ENCODE measurements around the gene ABCG1.

ABCG1 gene

GRCh38 chr21:42250422-42251403 is 31.8 kb downstream of the ABCG1 start:
- peaks cover 13% of the 10 kb centered on the region for H3K4me1 ChIP-seq (ENCODE audit: insufficient read depth, low read length)
- H3K9ac ChIP-seq (ENCODE audit: low read length) = no peak overlapping the region

GRCh38 chr21:42251654-42252324 is 32.8 kb downstream of the ABCG1 start:
- no peaks in the 10 kb centered on the region for H3K9me3 ChIP-seq (ENCODE audit: low read length)
- no peak overlapping the region for H3K27ac ChIP-seq (ENCODE audit: low read depth, low read length)
- H3K27me3 ChIP-seq (ENCODE audit: control insufficient read depth in 1 of 2, insufficient read depth in 2 of 2, low read length in 2 of 2) = no peaks in the 10 kb centered on the region
- H3K9ac ChIP-seq (ENCODE audit: low read length) = no peak overlapping the region
- H3K4me3 ChIP-seq (ENCODE audit: low read depth in 1 of 2, low read length in 2 of 2) = no peak overlapping the region
- H3K36me3 ChIP-seq (ENCODE audit: insufficient read depth, low read length) = no peaks in the 10 kb centered on the region
- H3K4me1 ChIP-seq (ENCODE audit: insufficient read depth, low read length) = peaks cover 10% of the 10 kb centered on the region

More at GRCh38 chr21:42250422-42251403, 31.8 kb downstream of the ABCG1 start:
- H3K27me3 ChIP-seq (ENCODE audit: control insufficient read depth in 1 of 2, insufficient read depth in 2 of 2, low read length in 2 of 2) = no peaks in the 10 kb centered on the region
- no peak overlapping the region for H3K27ac ChIP-seq (ENCODE audit: low read depth, low read length)
- H3K4me3 ChIP-seq (ENCODE audit: low read depth in 1 of 2, low read length in 2 of 2) = no peak overlapping the region
- no peaks in the 10 kb centered on the region for H3K9me3 ChIP-seq (ENCODE audit: low read length)
- no peaks in the 10 kb centered on the region for H3K36me3 ChIP-seq (ENCODE audit: insufficient read depth, low read length)

GRCh38 chr21:42252325-42252654 is 33.4 kb downstream of the ABCG1 start:
- no peaks in the 10 kb centered on the region for H3K9me3 ChIP-seq (ENCODE audit: low read length)
- H3K36me3 ChIP-seq (ENCODE audit: insufficient read depth, low read length) = no peaks in the 10 kb centered on the region
- peaks cover 12% of the 10 kb centered on the region for H3K4me1 ChIP-seq (ENCODE audit: insufficient read depth, low read length)
- H3K4me3 ChIP-seq (ENCODE audit: low read depth in 1 of 2, low read length in 2 of 2) = no peak overlapping the region
- no peak overlapping the region for H3K27ac ChIP-seq (ENCODE audit: low read depth, low read length)
- no peaks in the 10 kb centered on the region for H3K27me3 ChIP-seq (ENCODE audit: control insufficient read depth in 1 of 2, insufficient read depth in 2 of 2, low read length in 2 of 2)
- no peak overlapping the region for H3K9ac ChIP-seq (ENCODE audit: low read length)

GRCh38 chr21:42252778-42253340 is 33.9 kb downstream of the ABCG1 start:
- Histone ChIP-seq H3K9ac (ENCODE audit: low read length) (no peak overlapping the region), H3K36me3 (ENCODE audit: insufficient read depth, low read length) (no peaks in the 10 kb centered on the region), H3K27me3 (ENCODE audit: control insufficient read depth in 1 of 2, insufficient read depth in 2 of 2, low read length in 2 of 2) (no peaks in the 10 kb centered on the region), H3K4me3 (ENCODE audit: low read depth in 1 of 2, low read length in 2 of 2) (no peak overlapping the region), H3K4me1 (ENCODE audit: insufficient read depth, low read length) (peaks cover 18% of the 10 kb centered on the region), H3K9me3 (ENCODE audit: low read length) (no peaks in the 10 kb centered on the region), H3K27ac (ENCODE audit: low read depth, low read length) (no peak overlapping the region)

GRCh38 chr21:42253466-42253865 is 34.5 kb downstream of the ABCG1 start:
- Histone ChIP-seq H3K36me3 (ENCODE audit: insufficient read depth, low read length) (no peaks in the 10 kb centered on the region), H3K4me3 (ENCODE audit: low read depth in 1 of 2, low read length in 2 of 2) (no peak overlapping the region), H3K4me1 (ENCODE audit: insufficient read depth, low read length) (peaks cover 23% of the 10 kb centered on the region), H3K9me3 (ENCODE audit: low read length) (no peaks in the 10 kb centered on the region), H3K9ac (ENCODE audit: low read length) (no peak overlapping the region), H3K27me3 (ENCODE audit: control insufficient read depth in 1 of 2, insufficient read depth in 2 of 2, low read length in 2 of 2) (no peaks in the 10 kb centered on the region), H3K27ac (ENCODE audit: low read depth, low read length) (no peak overlapping the region)

GRCh38 chr21:42254083-42254482 is 35.1 kb downstream of the ABCG1 start:
- Histone ChIP-seq H3K9me3 (ENCODE audit: low read length) (no peaks in the 10 kb centered on the region), H3K4me3 (ENCODE audit: low read depth in 1 of 2, low read length in 2 of 2) (no peak overlapping the region), H3K27ac (ENCODE audit: low read depth, low read length) (no peak overlapping the region), H3K36me3 (ENCODE audit: insufficient read depth, low read length) (no peaks in the 10 kb centered on the region), H3K9ac (ENCODE audit: low read length) (no peak overlapping the region), H3K27me3 (ENCODE audit: control insufficient read depth in 1 of 2, insufficient read depth in 2 of 2, low read length in 2 of 2) (no peaks in the 10 kb centered on the region), H3K4me1 (ENCODE audit: insufficient read depth, low read length) (peaks cover 29% of the 10 kb centered on the region)

- Histone ChIP-seq H3K9me3 (ENCODE audit: low read length) (no peaks in the 10 kb centered on the region), H3K9ac (ENCODE audit: low read length) (no peak overlapping the region), H3K27me3 (ENCODE audit: control insufficient read depth in 1 of 2, insufficient read depth in 2 of 2, low read length in 2 of 2) (no peaks in the 10 kb centered on the region), H3K27ac (ENCODE audit: low read depth, low read length) (no peak overlapping the region), H3K4me3 (ENCODE audit: low read depth in 1 of 2, low read length in 2 of 2) (no peak overlapping the region), H3K4me1 (ENCODE audit: insufficient read depth, low read length) (peaks cover 33% of the 10 kb centered on the region), H3K36me3 (ENCODE audit: insufficient read depth, low read length) (no peaks in the 10 kb centered on the region)
Observed at GRCh38 chr21:42254651-42255601, 36.0 kb downstream of the ABCG1 start.

- Histone ChIP-seq H3K27me3 (ENCODE audit: control insufficient read depth in 1 of 2, insufficient read depth in 2 of 2, low read length in 2 of 2) (no peaks in the 10 kb centered on the region), H3K36me3 (ENCODE audit: insufficient read depth, low read length) (no peaks in the 10 kb centered on the region), H3K27ac (ENCODE audit: low read depth, low read length) (no peak overlapping the region), H3K4me1 (ENCODE audit: insufficient read depth, low read length) (peaks cover 33% of the 10 kb centered on the region), H3K9ac (ENCODE audit: low read length) (no peak overlapping the region), H3K4me3 (ENCODE audit: low read depth in 1 of 2, low read length in 2 of 2) (no peak overlapping the region), H3K9me3 (ENCODE audit: low read length) (no peaks in the 10 kb centered on the region)
Observed at GRCh38 chr21:42255825-42256224, 36.9 kb downstream of the ABCG1 start.

- H3K4me1 ChIP-seq (ENCODE audit: insufficient read depth, low read length) = peaks cover 35% of the 10 kb centered on the region
- no peak overlapping the region for H3K9ac ChIP-seq (ENCODE audit: low read length)
- H3K27me3 ChIP-seq (ENCODE audit: control insufficient read depth in 1 of 2, insufficient read depth in 2 of 2, low read length in 2 of 2) = no peaks in the 10 kb centered on the region
- H3K36me3 ChIP-seq (ENCODE audit: insufficient read depth, low read length) = no peaks in the 10 kb centered on the region
- no peaks in the 10 kb centered on the region for H3K9me3 ChIP-seq (ENCODE audit: low read length)
- no peak overlapping the region for H3K27ac ChIP-seq (ENCODE audit: low read depth, low read length)
- H3K4me3 ChIP-seq (ENCODE audit: low read depth in 1 of 2, low read length in 2 of 2) = no peak overlapping the region
Observed at GRCh38 chr21:42256316-42256715, 37.4 kb downstream of the ABCG1 start.

GRCh38 chr21:42257091-42257765 is 38.3 kb downstream of the ABCG1 start:
- Histone ChIP-seq H3K4me3 (ENCODE audit: low read depth in 1 of 2, low read length in 2 of 2) (no peak overlapping the region), H3K36me3 (ENCODE audit: insufficient read depth, low read length) (no peaks in the 10 kb centered on the region), H3K9ac (ENCODE audit: low read length) (no peak overlapping the region), H3K27ac (ENCODE audit: low read depth, low read length) (no peak overlapping the region), H3K4me1 (ENCODE audit: insufficient read depth, low read length) (peaks cover 36% of the 10 kb centered on the region), H3K27me3 (ENCODE audit: control insufficient read depth in 1 of 2, insufficient read depth in 2 of 2, low read length in 2 of 2) (no peaks in the 10 kb centered on the region), H3K9me3 (ENCODE audit: low read length) (no peaks in the 10 kb centered on the region)

Data from muscle layer of colon (tissue), 2 donors.